ENCODE data around the gene HFE. TPM values are rescaled to one million over a fixed set of nuclear protein-coding genes. Genes with fewer than 3 reads are reported as not detected.

HFE gene
- total RNA-seq, 4 donors from 2014 or later, result 1.6 to 7.8 (median 5.0) TPM

- H3K27me3 ChIP-seq, result no peaks in the 10 kb centered on the region
- H3K4me1 ChIP-seq, result peaks cover 9 to 39% (median 23%) of the 10 kb centered on the region in 4 donors
- intact Hi-C loops (cut with DNase I; ENCODE audit: low total_unique reads), result loop anchor here (5.0 kb wide), 2 partner anchors 32 to 77 kb away; a partner anchor contains a TSS
- peak overlapping the region; percentile 93 to 99 (median 98) for H3K27ac ChIP-seq
- WGBS, 2 donors (ENCODE audit: low coverage in 1 of 2), result 0 to 1% methylated on average over 15 to 22 of the region's 22 CpGs
- TF ChIP-seq POLR2A (IDR thresholded peaks at IDR 0.05) (no peak), CTCF (IDR thresholded peaks at IDR 0.05) (no peak), POLR2AphosphoS5 (IDR thresholded peaks at IDR 0.05) (peak in 2 of 3 donors; percentile 2 to 40), EP300 (IDR thresholded peaks at IDR 0.05; ENCODE audit: low read depth) (no peak)
- no peaks in the 10 kb centered on the region for H3K9me3 ChIP-seq
- in situ Hi-C loops (cut with MboI; ENCODE audit: low pct_ligation_motif_present in 1 of 4, low pct_unique_long_range_greater_than_20kb in 1 of 4, low sequenced_read_pairs in 3 of 4), result loop anchor here in 1 of 4 donors (5.0 to 25.0 kb wide), 2 partner anchors 32 to 1012 kb away; a partner anchor contains a TSS
- DNase-seq, result peak; percentile 35
- H3K36me3 ChIP-seq, result peaks cover 0 to 25% (median 4%) of the 10 kb centered on the region in 4 donors
- peak overlapping the region; percentile 59 to 84 (median 78) for H3K4me3 ChIP-seq
Measured at GRCh38 chr6:26124781-26125685, 37.8 kb downstream of the HFE start.

GRCh38 chr6:26126394-26127235 lies 39.4 kb downstream of the HFE start:
- no peaks in the 10 kb centered on the region for H3K27me3 ChIP-seq
- peak overlapping the region; percentile 93 to 99 (median 98) for H3K27ac ChIP-seq
- 7 to 9% methylated on average over 4 to 8 of the region's 8 CpGs for WGBS, 2 donors (ENCODE audit: low coverage in 1 of 2)
- TF ChIP-seq POLR2AphosphoS5 (IDR thresholded peaks at IDR 0.05) (peak in 1 of 3 donors; percentile 9), POLR2A (IDR thresholded peaks at IDR 0.05) (no peak)
- H3K4me1 ChIP-seq, result peaks cover 9 to 39% (median 23%) of the 10 kb centered on the region in 4 donors
- peak; percentile 26 for DNase-seq
- peak overlapping the region; percentile 59 to 84 (median 78) for H3K4me3 ChIP-seq
- peaks cover 0 to 30% (median 5%) of the 10 kb centered on the region in 4 donors for H3K36me3 ChIP-seq
- intact Hi-C loops (cut with DNase I; ENCODE audit: low total_unique reads), result no loop called here
- no peaks in the 10 kb centered on the region for H3K9me3 ChIP-seq
- in situ Hi-C loops (cut with MboI; ENCODE audit: low pct_ligation_motif_present in 1 of 4, low pct_unique_long_range_greater_than_20kb in 1 of 4, low sequenced_read_pairs in 3 of 4), result no loop called here

GRCh38 chr6:26128013-26128771 lies 41.0 kb downstream of the HFE start:
- H3K36me3 ChIP-seq, result peaks cover 0 to 30% (median 5%) of the 10 kb centered on the region in 4 donors
- DNase-seq, result no peak
- H3K27me3 ChIP-seq, result no peaks in the 10 kb centered on the region
- intact Hi-C loops (cut with DNase I; ENCODE audit: low total_unique reads), result no loop called here
- WGBS, 2 donors (ENCODE audit: low coverage in 1 of 2), result 84 to 87% methylated on average over 3 to 5 of the region's 5 CpGs
- peaks cover 9 to 34% (median 18%) of the 10 kb centered on the region in 4 donors for H3K4me1 ChIP-seq
- no peak overlapping the region for H3K27ac ChIP-seq
- no peaks in the 10 kb centered on the region for H3K9me3 ChIP-seq
- no peak for TF ChIP-seq POLR2AphosphoS5 (IDR thresholded peaks at IDR 0.05)
- TF ChIP-seq CTCF (IDR thresholded peaks at IDR 0.05), result no peak
- TF ChIP-seq EP300 (IDR thresholded peaks at IDR 0.05; ENCODE audit: low read depth), result no peak
- no peak for TF ChIP-seq POLR2A (IDR thresholded peaks at IDR 0.05)
- in situ Hi-C loops (cut with MboI; ENCODE audit: low pct_ligation_motif_present in 1 of 4, low pct_unique_long_range_greater_than_20kb in 1 of 4, low sequenced_read_pairs in 3 of 4), result no loop called here
- peak overlapping the region in 1 of 4 donors; percentile 84 for H3K4me3 ChIP-seq

- intact Hi-C loops (cut with DNase I; ENCODE audit: low total_unique reads), result no loop called here
- WGBS, 2 donors (ENCODE audit: low coverage in 1 of 2), result 56 to 83% methylated on average over 1 of the region's 1 CpG
- Histone ChIP-seq H3K36me3 (peaks cover 0 to 30% (median 5%) of the 10 kb centered on the region in 4 donors), H3K27me3 (no peaks in the 10 kb centered on the region), H3K4me1 (peaks cover 9 to 34% (median 18%) of the 10 kb centered on the region in 4 donors), H3K27ac (no peak overlapping the region), H3K4me3 (no peak overlapping the region), H3K9me3 (no peaks in the 10 kb centered on the region)
- in situ Hi-C loops (cut with MboI; ENCODE audit: low pct_ligation_motif_present in 1 of 4, low pct_unique_long_range_greater_than_20kb in 1 of 4, low sequenced_read_pairs in 3 of 4), result no loop called here
- DNase-seq, result no peak
- TF ChIP-seq POLR2AphosphoS5 (IDR thresholded peaks at IDR 0.05) (no peak), CTCF (IDR thresholded peaks at IDR 0.05) (no peak), POLR2A (IDR thresholded peaks at IDR 0.05) (no peak), EP300 (IDR thresholded peaks at IDR 0.05; ENCODE audit: low read depth) (no peak)
Measured at GRCh38 chr6:26129656-26130055, 42.4 kb downstream of the HFE start.
